HG02588 (cell line): ENCODE measurements around the gene SLC7A11.
A peak's percentile ranks its signal among the peaks of the same experiment; 100 is the strongest.

ENCODE experiments used
- ATAC-seq: cut with Tn5 transposase; IDR thresholded peaks from one replicate; pipeline ENCODE4 v1.9.1; 2021; ENCODE audit warnings: mild to moderate bottlenecking, moderate library complexity; ENCODE audit not compliant: unreplicated experiment

Gene SLC7A11

DNA sequence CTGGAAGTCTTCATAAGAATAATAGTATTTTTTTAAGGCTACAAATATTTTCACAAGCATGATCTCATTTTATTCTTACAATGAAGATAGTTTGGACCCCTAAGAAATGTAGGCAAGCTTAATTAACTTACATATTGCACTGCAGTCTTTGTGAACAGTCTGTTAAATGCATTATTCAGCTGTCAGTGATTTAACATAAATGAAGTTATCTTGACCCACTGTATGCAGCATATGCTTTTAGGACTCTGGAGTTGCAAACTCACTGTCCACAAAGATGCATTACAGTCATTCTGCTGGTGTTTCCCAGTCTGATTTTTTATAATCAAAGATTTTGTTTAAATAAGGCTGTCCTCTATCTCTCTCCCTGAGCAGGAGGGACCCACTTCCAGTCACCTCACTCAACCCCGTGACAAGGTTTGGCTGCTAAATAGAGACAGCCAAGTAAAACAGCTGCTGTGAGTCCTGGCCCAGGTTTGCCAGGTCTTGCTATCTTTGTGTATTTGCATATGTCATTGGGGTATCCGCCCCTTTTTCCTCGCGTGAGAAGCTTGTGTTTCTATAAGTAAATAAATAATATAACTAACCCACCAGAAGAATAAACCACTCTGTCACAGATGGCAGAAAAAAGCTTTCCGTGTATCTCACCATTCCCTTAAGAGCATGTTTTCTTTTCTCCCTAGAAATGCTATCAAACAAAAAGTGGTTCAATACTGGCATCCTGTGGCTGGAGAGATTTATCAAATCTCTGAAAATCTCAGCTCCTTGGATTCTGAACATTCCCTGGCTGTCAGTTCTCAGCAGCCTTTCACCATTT is 67.0 kb downstream of the SLC7A11 start:
- no peak for ATAC-seq

DNA sequence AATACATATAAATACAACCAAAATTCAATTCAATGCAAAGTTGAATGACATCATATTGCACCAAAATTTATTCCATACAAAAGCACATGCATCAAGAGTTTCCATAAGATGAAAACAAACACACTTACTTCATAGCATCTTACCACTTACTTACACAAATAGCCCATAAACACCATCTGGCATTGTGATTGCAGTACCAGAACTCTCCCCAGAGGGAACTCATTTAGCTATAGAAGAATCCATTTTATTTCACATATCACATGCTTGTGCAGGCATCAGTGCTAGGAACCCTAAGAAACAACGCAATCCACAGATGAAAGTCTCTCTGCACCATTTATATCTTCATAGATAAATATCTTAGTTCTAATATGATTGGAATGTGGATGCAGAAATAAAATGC is 77.9 kb downstream of the SLC7A11 start:
- ATAC-seq, result no peak

DNA sequence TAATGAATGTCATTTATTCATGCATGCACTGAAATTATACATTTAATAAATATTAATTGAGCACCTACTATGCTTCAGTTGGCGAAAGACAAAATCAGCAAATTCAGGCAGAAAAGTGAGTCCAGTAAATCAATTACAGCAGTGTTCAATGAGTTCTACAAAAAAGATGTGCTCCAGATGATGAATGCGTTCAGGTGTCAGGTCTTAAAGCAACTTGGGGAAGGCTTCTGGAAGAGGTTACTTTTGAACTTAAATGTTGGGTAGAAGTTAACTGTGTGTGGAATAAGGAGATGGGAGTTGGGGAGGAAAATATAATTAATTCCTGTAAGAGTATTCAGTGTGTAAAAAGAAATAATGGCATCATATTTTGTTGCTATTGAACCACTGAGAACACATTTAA is 79.0 kb downstream of the SLC7A11 start:
- ATAC-seq, result no peak

- ATAC-seq, result no peak
These were observed 79.9 kb downstream of the SLC7A11 start for GRCh38 chr4:138162259-138162658.

DNA sequence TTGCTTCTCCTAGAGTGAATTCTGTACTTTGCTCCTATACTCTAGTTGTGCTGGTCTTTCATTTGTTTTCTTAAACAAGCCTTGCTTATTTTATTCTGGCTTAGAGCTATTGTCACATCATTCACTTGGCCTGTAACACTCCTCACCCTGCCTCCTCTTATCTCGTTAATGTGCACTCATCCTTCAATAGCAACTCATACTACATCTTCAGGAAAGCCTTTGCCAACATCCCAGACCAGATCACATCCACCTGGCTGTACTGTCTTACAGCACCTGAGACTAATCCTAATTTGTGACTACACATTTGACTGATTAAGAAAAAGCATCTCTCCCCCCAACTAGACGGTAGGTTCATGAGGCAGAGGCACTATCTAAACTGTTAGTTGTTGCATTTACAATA is 80.8 kb downstream of the SLC7A11 start:
- ATAC-seq, result no peak

DNA sequence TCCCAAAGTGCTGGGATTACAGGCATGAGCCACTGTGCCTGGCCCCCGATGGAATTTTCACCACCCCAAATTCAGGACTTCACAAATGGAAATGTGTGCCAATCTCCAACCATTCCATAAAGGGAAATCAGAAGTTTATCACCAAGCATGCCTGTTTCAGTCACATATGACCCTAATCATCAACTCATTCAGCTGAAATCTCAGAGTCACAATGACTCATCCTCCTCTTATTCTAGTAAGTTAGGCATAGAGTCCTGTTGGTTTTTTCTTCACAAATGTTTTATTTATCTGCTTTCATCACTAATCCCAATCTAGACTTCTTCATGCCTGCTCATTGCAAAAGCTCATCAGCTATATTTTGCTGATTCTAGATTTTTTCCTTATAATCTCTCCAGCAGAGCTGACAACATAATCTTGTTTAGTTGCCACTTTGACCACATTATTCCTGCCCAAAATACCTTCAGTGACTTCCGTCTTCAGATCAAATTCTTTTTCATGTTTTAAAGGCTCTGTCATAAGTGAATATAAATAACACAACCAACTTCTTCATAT is 83.3 kb downstream of the SLC7A11 start:
- ATAC-seq, result no peak

DNA sequence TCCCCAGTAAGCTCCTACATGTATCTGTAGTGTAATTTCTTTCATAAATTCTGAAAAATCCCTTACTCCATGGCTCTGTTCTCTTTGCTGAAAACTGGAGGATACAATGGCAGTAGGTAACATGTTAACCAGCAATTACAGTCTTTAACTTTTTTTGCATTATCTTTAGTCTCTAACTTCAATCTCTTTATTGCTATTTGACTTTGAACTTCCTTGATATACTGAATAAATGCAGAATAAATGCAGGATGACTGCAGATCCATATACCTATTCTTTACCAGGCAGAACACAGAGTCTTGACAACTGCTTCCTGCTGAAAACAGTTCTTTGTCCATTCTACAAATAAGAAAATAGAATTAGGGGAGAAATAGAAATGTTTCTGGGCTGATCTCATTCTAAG is 101.3 kb downstream of the SLC7A11 start:
- ATAC-seq, result no peak

- ATAC-seq, result no peak
These were observed 103.4 kb downstream of the SLC7A11 start for GRCh38 chr4:138138774-138139173.

GRCh38 chr4:138135610-138136009 is 106.5 kb downstream of the SLC7A11 start:
- ATAC-seq, result no peak

DNA sequence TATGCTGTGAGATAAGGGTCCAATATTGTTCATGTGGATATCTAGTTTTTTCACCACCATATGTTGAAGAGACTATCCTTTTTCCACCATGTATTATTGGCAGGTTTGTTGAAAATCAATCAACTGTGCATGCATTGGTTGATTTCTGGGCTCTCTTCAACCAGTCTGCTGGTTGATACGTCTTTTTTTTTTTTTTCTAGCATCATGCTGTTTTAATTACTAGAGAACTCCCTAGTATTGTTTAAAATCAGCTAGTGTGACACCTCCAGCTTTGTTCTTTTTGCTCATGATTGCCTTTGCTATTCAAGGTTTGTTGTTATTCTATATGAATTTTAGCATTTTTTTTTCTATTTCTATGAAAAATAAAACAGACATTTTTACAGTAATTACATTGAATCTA is 123.9 kb downstream of the SLC7A11 start:
- ATAC-seq, result no peak

DNA sequence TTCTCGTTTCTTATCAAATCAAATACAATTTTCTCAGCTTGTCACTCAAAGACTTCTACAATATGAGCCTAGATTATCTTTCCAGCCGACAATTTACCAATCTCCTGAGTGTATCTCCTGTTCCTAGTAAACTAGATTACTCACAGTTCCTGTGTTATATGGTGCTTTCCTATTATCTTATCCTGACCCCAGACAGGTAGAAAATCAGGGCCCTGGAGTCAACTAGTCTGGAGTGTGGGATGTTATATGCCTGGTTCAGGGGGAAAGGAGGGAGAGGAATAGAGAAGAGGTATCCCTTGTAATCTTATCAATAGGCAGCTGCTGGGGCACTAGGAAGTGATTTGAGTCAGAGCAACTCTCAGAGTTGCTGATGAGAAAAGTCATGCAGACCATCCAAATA is 127.1 kb downstream of the SLC7A11 start:
- ATAC-seq, result no peak

DNA sequence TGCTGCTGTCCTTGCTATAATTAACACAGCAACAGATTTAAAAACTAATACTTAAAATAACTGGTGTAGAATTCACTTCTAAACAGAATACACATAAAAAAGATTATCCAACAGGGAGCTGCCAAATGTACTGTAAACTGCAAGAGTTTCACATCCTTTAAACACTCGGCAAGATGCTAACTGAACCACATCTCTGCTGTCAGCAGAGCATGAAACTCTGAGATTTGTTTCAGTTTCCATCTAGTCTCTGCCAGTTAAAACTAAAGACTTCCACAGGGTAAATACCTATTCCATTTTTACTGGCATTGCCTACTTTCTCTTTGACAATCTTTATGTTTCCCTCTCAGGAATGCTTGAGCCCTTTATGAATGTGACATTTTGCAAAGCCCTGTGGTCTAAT is 127.7 kb downstream of the SLC7A11 start:
- ATAC-seq, result peak; percentile 99
